Natural killer cell (primary cell): ENCODE data around the gene LSAMP. TPM values are rescaled to one million over a fixed set of nuclear protein-coding genes. Genes with fewer than 3 reads are reported as not detected.

Source experiments
- ATAC-seq, 3 donors: fragments of 150-1000 bp in 2 of 3; fragments of 200-7000 bp in 1 of 3; cut with Tn5 transposase; 1 replicate in 1 of 3; 2 replicates in 2 of 3; pipeline ENCODE4 v1.10.0; 2021; ENCODE audit warnings: mild to moderate bottlenecking in 2 of 3, moderate library complexity in 2 of 3
- DNase-seq, 2 donors: peaks; one replicate each; pipeline versions ENCODE4 v3.0.0 to v3.0.0-alpha.2; 2013 to 2021; ENCODE audit warnings: mixed read lengths in 1 of 2
- H3K27ac ChIP-seq: one replicate; pipeline ENCODE4 v1.5.1; 2013; ENCODE audit warnings: mild to moderate bottlenecking, low read length
- H3K27me3 ChIP-seq: one replicate; pipeline ENCODE4 v1.6.1; 2013; ENCODE audit warnings: low read length; ENCODE audit not compliant: control insufficient read depth, insufficient read depth
- H3K36me3 ChIP-seq: one replicate; pipeline ENCODE4 v1.6.1; 2013; ENCODE audit warnings: low read length; ENCODE audit not compliant: control insufficient read depth, insufficient read depth
- H3K4me1 ChIP-seq: one replicate; pipeline ENCODE4 v1.6.1; 2013; ENCODE audit warnings: low read length; ENCODE audit not compliant: control insufficient read depth, insufficient read depth
- H3K4me3 ChIP-seq: one replicate; pipeline ENCODE4 v1.5.1; 2013; ENCODE audit warnings: low read length
- H3K9me3 ChIP-seq: one replicate; pipeline ENCODE4 v1.6.1; 2013; ENCODE audit warnings: low read length; ENCODE audit not compliant: control insufficient read depth, insufficient read depth
- H3K27ac Mint-ChIP-seq, 2 donors: one replicate each; pipeline ENCODE4 v1.8.0; 2022; ENCODE audit warnings: mild to moderate bottlenecking in 2 of 2, mixed read lengths in 2 of 2, moderate library complexity in 1 of 2
- H3K27me3 Mint-ChIP-seq, 2 donors: one replicate each; pipeline ENCODE4 v1.8.0; 2022; ENCODE audit warnings: low read depth in 2 of 2, mixed read lengths in 2 of 2
- H3K36me3 Mint-ChIP-seq: one replicate; pipeline ENCODE4 v1.8.0; 2022; ENCODE audit warnings: mixed read lengths
- H3K4me1 Mint-ChIP-seq, 2 donors: one replicate each; pipeline ENCODE4 v1.8.0; 2022; ENCODE audit warnings: mixed read lengths in 2 of 2
- H3K4me3 Mint-ChIP-seq: one replicate; pipeline ENCODE4 v1.8.0; 2022; ENCODE audit warnings: mild to moderate bottlenecking, moderate library complexity, mixed read lengths
- H3K9me3 Mint-ChIP-seq, 2 donors: one replicate each; pipeline ENCODE4 v1.8.0; 2022; ENCODE audit warnings: mixed read lengths in 2 of 2
- CTCF ChIP-seq: fragments of 200-600 bp; IDR thresholded peaks from one replicate; pipeline ENCODE4 v1.8.0; 2022; ENCODE audit warnings: antibody characterized with exemption
- WGBS: methylation state at CpG from one replicate; pipeline ENCODE4 v1.1.7; 2013; ENCODE audit warnings: missing lambda C conversion rate; ENCODE audit not compliant: insufficient coverage; 5-methylcytosine and 5-hydroxymethylcytosine counted together
- intact Hi-C: fragments of 100-400 bp; cut with micrococcal nuclease; formaldehyde crosslinking; loops from one replicate; pipeline ENCODE4 v1.14.2; 2022
- total RNA-seq, 4 donors: library from RNA; stranded (reverse); fragments of 120-200 nt in 1 of 4; gene quantifications; one replicate each; pipeline versions ENCODE4 v1.2.3 to v1.2.4, GENCODE V29; 2013 to 2022

The LSAMP gene
- total RNA-seq, 3 donors from 2014 or later (not counting 1 experiment from before 2014, with no cell fraction given) = not detected

- no peak overlapping the region for H3K4me3 ChIP-seq
- DNase-seq = no peak
- Mint-ChIP-seq H3K36me3 (no peaks in the 10 kb centered on the region), H3K27me3 (peaks cover 0 to 7% of the 10 kb centered on the region in 2 donors), H3K4me3 (no peak overlapping the region), H3K27ac (no peak overlapping the region), H3K4me1 (no peaks in the 10 kb centered on the region), H3K9me3 (no peaks in the 10 kb centered on the region)
- H3K36me3 ChIP-seq = no peaks in the 10 kb centered on the region
- ATAC-seq = no peak
- no peak for TF ChIP-seq CTCF
- H3K27me3 ChIP-seq = no peaks in the 10 kb centered on the region
- WGBS = 92% methylated on average over 3 of the region's 3 CpGs
- H3K4me1 ChIP-seq = no peaks in the 10 kb centered on the region
- intact Hi-C loops = no loop called here
- no peaks in the 10 kb centered on the region for H3K9me3 ChIP-seq
- H3K27ac ChIP-seq = no peak overlapping the region
These were observed 622.7 kb downstream of the LSAMP start for GRCh38 chr3:115822579-115822978.

- Mint-ChIP-seq H3K27me3 (no peaks in the 10 kb centered on the region), H3K27ac (no peak overlapping the region), H3K4me3 (no peak overlapping the region), H3K9me3 (no peaks in the 10 kb centered on the region), H3K4me1 (no peaks in the 10 kb centered on the region), H3K36me3 (no peaks in the 10 kb centered on the region)
- Histone ChIP-seq H3K27me3 (no peaks in the 10 kb centered on the region), H3K27ac (no peak overlapping the region), H3K4me1 (no peaks in the 10 kb centered on the region), H3K4me3 (no peak overlapping the region), H3K36me3 (no peaks in the 10 kb centered on the region), H3K9me3 (no peaks in the 10 kb centered on the region)
- peak; percentile 100 for TF ChIP-seq CTCF
- intact Hi-C loops = loop anchor here (5.0 to 10.0 kb wide), 5 partner anchors 125 to 995 kb away; no protein-coding TSS in a partner anchor
- 37% methylated on average over 5 of the region's 6 CpGs for WGBS
- peak; percentile 44 to 88 for DNase-seq
- ATAC-seq = peak; percentile 92 to 98 (median 95)
These were observed 625.4 kb downstream of the LSAMP start for GRCh38 chr3:115819785-115820384.

GRCh38 chr3:115814778-115815380 lies 630.4 kb downstream of the LSAMP start:
- H3K9me3 Mint-ChIP-seq = no peaks in the 10 kb centered on the region
- peak; percentile 96 for TF ChIP-seq CTCF
- no peaks in the 10 kb centered on the region for H3K27me3 ChIP-seq
- intact Hi-C loops = loop anchor here (2.0 to 10.0 kb wide), 6 partner anchors 30 to 990 kb away; no protein-coding TSS in a partner anchor
- no peak overlapping the region for H3K4me3 Mint-ChIP-seq
- no peaks in the 10 kb centered on the region for H3K36me3 ChIP-seq
- peaks cover 10 to 11% of the 10 kb centered on the region in 2 donors for H3K27me3 Mint-ChIP-seq
- peak; percentile 56 to 80 for DNase-seq
- H3K27ac ChIP-seq = no peak overlapping the region
- no peak overlapping the region for H3K4me3 ChIP-seq
- H3K27ac Mint-ChIP-seq = no peak overlapping the region
- no peaks in the 10 kb centered on the region for H3K36me3 Mint-ChIP-seq
- WGBS = 11% methylated on average over 3 of the region's 8 CpGs
- no peaks in the 10 kb centered on the region for H3K9me3 ChIP-seq
- peak; percentile 49 to 72 (median 62) for ATAC-seq
- no peaks in the 10 kb centered on the region for H3K4me1 Mint-ChIP-seq
- no peaks in the 10 kb centered on the region for H3K4me1 ChIP-seq
